ENCODE results near the gene RXFP4. TPM values are rescaled to one million over a fixed set of nuclear protein-coding genes. Genes with fewer than 3 reads are reported as not detected.

Gene RXFP4
- total and polyA plus RNA-seq, 2 of the 13 experiments (the other 11 are each of a cell fraction or from before 2014, with no cell fraction given): 0.38 to 1.4 TPM

- TF ChIP-seq MNT (IDR thresholded peaks at IDR 0.05) (peak; percentile 43; the same call in 1 of the 2 replicates), PRPF4 (IDR thresholded peaks at IDR 0.05; ENCODE audit: low read depth, low read length, poor library complexity, severe bottlenecking) (no peak), LCORL (IDR thresholded peaks at IDR 0.05) (peak; percentile 40; the same call in 1 of the 2 replicates), LCORL (CRISPR knock-in tag; IDR thresholded peaks at IDR 0.05) (peak; percentile 29; the same call in 1 of the 2 replicates), GABPB1 (CRISPR knock-in tag; IDR thresholded peaks at IDR 0.05) (peak; percentile 37), CCAR2 (optimal IDR thresholded peaks at IDR 0.05; ENCODE audit: low read depth, low read length) (no peak), GABPA (IDR thresholded peaks at IDR 0.05; ENCODE audit: low read depth, low read length) (no peak), GABPA (CRISPR knock-in tag; IDR thresholded peaks at IDR 0.05; ENCODE audit: low read depth) (peak; percentile 69), TCF12 (IDR thresholded peaks at IDR 0.05) (no peak), TCF12 (CRISPR knock-in tag; IDR thresholded peaks at IDR 0.05) (no peak), ZNF331 (CRISPR knock-in tag; IDR thresholded peaks at IDR 0.05) (peak; percentile 9; the same call in 1 of the 2 replicates), HDAC2 (CRISPR knock-in tag; IDR thresholded peaks at IDR 0.05) (peak; percentile 51; the same call in 1 of the 2 replicates), POLR2A (IDR thresholded peaks at IDR 0.05; ENCODE audit: insufficient read depth in 1 of 2, low read depth in 2 of 2, low read length in 2 of 2) (peak in 1 of 2 experiments; percentile 25; a peak in 1 of 4 replicates), EHMT2 (IDR thresholded peaks at IDR 0.05; ENCODE audit: borderline replicate concordance, low read depth, low read length) (no peak), KAT7 (CRISPR knock-in tag; IDR thresholded peaks at IDR 0.05; ENCODE audit: borderline replicate concordance) (peak; percentile 68; the same call in 1 of the 2 replicates), ZNF776 (CRISPR knock-in tag; IDR thresholded peaks at IDR 0.05) (no peak), ARID3A (IDR thresholded peaks at IDR 0.05; ENCODE audit: low read depth, low read length) (0 out of 2 replicates have a peak, but pooled peaks have one; percentile 26), ZNF354B (CRISPR knock-in tag; IDR thresholded peaks at IDR 0.05) (no peak), SOX5 (CRISPR knock-in tag; IDR thresholded peaks at IDR 0.05; ENCODE audit: borderline replicate concordance) (peak; percentile 73; the same call in 1 of the 2 replicates), ZSCAN25 (CRISPR knock-in tag; IDR thresholded peaks at IDR 0.05) (no peak), ZNF501 (CRISPR knock-in tag; IDR thresholded peaks at IDR 0.05) (peak; percentile 23; the same call in 1 of the 2 replicates), ZNF513 (CRISPR knock-in tag; conservative IDR thresholded peaks at IDR 0.05) (no peak), POGZ (CRISPR knock-in tag; IDR thresholded peaks at IDR 0.05) (no peak)
These were observed 47.9 kb upstream of the RXFP4 start (continued) for GRCh38 chr1:155893389-155894142.

Data from HepG2 (cell line).